HL-60 (cell line): Measurements from ENCODE around the gene ZNF81.

Source experiments
- DNase-seq, 2 experiments: peaks; one replicate each; pipeline ENCODE4 v3.0.0-alpha.2; 2010 to 2020; ENCODE audit warnings: low read depth in 1 of 2, low spot score in 1 of 2
- H3K27ac ChIP-seq: fragments of 250-450 bp; sonication (Bioruptor Pico); replicated peaks from 2 replicates; pipeline ENCODE4 v1.5.1; 2020; ENCODE audit warnings: mild to moderate bottlenecking, moderate library complexity
- H3K27me3 ChIP-seq: fragments of 250-450 bp; sonication (Bioruptor Pico); 2 replicates; pipeline ENCODE4 v1.5.1; 2021; ENCODE audit warnings: mild to moderate bottlenecking, moderate library complexity; ENCODE audit not compliant: insufficient read depth, poor library complexity, severe bottlenecking
- H3K4me3 ChIP-seq: replicated peaks from 2 replicates; pipeline ENCODE4 v1.5.1; 2011; ENCODE audit warnings: mild to moderate bottlenecking, control low read depth, low read length; ENCODE audit not compliant: insufficient read depth
- CTCF ChIP-seq: IDR thresholded peaks from one replicate; pipeline ENCODE4 v1.5.1; 2011; ENCODE audit warnings: low read length, control low read depth, inconsistent platforms; ENCODE audit not compliant: insufficient read depth
- GABPA ChIP-seq: IDR thresholded peaks from 2 replicates; pipeline ENCODE4 v1.6.1; 2012; ENCODE audit warnings: low read depth
- POLR2AphosphoS5 ChIP-seq: IDR thresholded peaks from 2 replicates; pipeline ENCODE4 v1.6.1; 2012; ENCODE audit warnings: low read depth
- REST ChIP-seq: IDR thresholded peaks from 2 replicates; pipeline ENCODE4 v1.6.1; 2012; ENCODE audit warnings: low read depth; ENCODE audit not compliant: insufficient replicate concordance
- SPI1 ChIP-seq: IDR thresholded peaks from 2 replicates; pipeline ENCODE4 v1.6.1; 2012; ENCODE audit warnings: low read depth, mild to moderate bottlenecking, borderline replicate concordance

Gene ZNF81

GRCh38 chrX:47864785-47865184 is 28.1 kb downstream of the ZNF81 start:
- Histone ChIP-seq H3K27ac (no peak overlapping the region), H3K27me3 (no peaks in the 10 kb centered on the region), H3K4me3 (no peak overlapping the region)
- TF ChIP-seq SPI1 (no peak), GABPA (no peak), CTCF (no peak), POLR2AphosphoS5 (no peak), REST (no peak)
- DNase-seq = no peak

- no peak overlapping the region for H3K4me3 ChIP-seq
- H3K27me3 ChIP-seq = no peaks in the 10 kb centered on the region
- TF ChIP-seq POLR2AphosphoS5 = no peak
- no peak for TF ChIP-seq GABPA
- no peak for TF ChIP-seq REST
- TF ChIP-seq SPI1 = no peak
- no peak for TF ChIP-seq CTCF
- no peak overlapping the region for H3K27ac ChIP-seq
- no peak for DNase-seq
Observed at GRCh38 chrX:47873123-47873522, 36.4 kb downstream of the ZNF81 start.

GRCh38 chrX:47877327-47877726 is 40.6 kb downstream of the ZNF81 start:
- Histone ChIP-seq H3K27me3 (no peaks in the 10 kb centered on the region), H3K27ac (no peak overlapping the region), H3K4me3 (no peak overlapping the region)
- TF ChIP-seq CTCF = no peak
- TF ChIP-seq SPI1 = no peak
- TF ChIP-seq POLR2AphosphoS5 = no peak
- TF ChIP-seq REST = no peak
- no peak for TF ChIP-seq GABPA
- no peak for DNase-seq
